NCI-H526 treated with DMSO at 0.1 percent for 48 hours (cell line): ENCODE measurements around the gene SLC39A2.

Experiments
- DNase-seq: peaks from one replicate; lab custom pipeline; 2025; lab: John Stamatoyannopoulos, UW

Gene SLC39A2

DNA sequence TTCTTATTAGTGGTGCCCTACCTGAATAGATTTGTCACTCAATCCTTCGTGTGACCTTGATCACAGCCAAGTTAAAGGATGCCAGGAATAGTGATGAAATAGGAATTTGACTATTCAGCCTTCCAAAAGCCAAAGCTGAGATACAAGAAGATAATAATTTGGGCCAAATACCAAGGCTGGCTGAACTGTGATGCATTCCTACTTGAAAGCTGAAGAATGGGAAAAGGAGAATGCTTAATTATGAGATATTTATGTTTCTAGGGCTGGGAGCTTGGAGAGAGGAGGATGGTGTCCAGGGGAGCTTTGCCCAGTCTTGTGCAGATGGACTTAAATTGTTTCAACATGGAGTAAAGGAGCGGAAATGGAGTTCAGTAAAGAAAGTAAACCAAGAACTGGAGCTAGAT is 48.3 kb downstream of the SLC39A2 start:
- no peak for DNase-seq

DNA sequence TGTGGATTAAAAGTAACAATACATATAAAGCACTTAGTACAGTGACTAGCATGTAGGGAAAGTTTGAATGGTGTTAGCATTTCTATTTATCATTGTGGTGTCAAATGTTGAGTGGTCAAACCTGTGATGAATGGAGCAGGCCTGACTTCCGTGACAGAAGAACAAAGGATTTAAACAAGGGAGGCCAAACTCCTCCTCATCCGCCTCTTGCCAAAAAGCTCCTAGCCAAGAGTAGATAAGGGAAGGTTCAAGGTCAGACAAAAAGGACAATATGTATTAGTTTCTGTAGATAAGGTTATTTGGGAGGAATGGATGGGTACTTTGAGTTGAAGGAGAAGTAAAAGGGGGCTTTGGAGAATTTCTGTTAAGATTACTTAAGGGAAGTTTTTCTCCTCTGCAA is 49.5 kb downstream of the SLC39A2 start:
- DNase-seq, result no peak

- DNase-seq, result no peak
These were observed 50.2 kb downstream of the SLC39A2 start for GRCh38 chr14:21049271-21049673.

- no peak for DNase-seq
These were observed 51.5 kb downstream of the SLC39A2 start for GRCh38 chr14:21050597-21050996.
